C4-2B (cell line): ENCODE results near the gene FGF18.

Experiments
- H3K27ac ChIP-seq: fragments of 450-650 bp; 2 replicates; pipeline ENCODE4 v1.5.1; 2017
- CTCF ChIP-seq: fragments of 450-650 bp; conservative IDR thresholded peaks from 2 replicates; pipeline ENCODE4 v1.5.1; 2017; ENCODE audit warnings: mild to moderate bottlenecking
- ZFX ChIP-seq: fragments of 450-650 bp; IDR thresholded peaks from 2 replicates; pipeline ENCODE4 v1.6.1; 2017

The FGF18 gene

GRCh38 chr5:171476701-171477100, 57.3 kb downstream of the FGF18 start:
- no peak overlapping the region for H3K27ac ChIP-seq

GRCh38 chr5:171477101-171477500, 57.7 kb downstream of the FGF18 start:
- TF ChIP-seq CTCF, result no peak
- no peak for TF ChIP-seq ZFX
- H3K27ac ChIP-seq, result no peak overlapping the region

More at GRCh38 chr5:171476701-171477100, 57.3 kb downstream of the FGF18 start:
- TF ChIP-seq CTCF, result no peak
- TF ChIP-seq ZFX, result no peak

GRCh38 chr5:171477666-171478065, 58.2 kb downstream of the FGF18 start:
- TF ChIP-seq CTCF (no peak), ZFX (no peak)
- H3K27ac ChIP-seq, result no peak overlapping the region

- no peak overlapping the region for H3K27ac ChIP-seq
- TF ChIP-seq ZFX (no peak), CTCF (no peak)
Observed at GRCh38 chr5:171478946-171479775, 59.7 kb downstream of the FGF18 start.

GRCh38 chr5:171479776-171480125, 60.3 kb downstream of the FGF18 start:
- no peak for TF ChIP-seq ZFX
- TF ChIP-seq CTCF, result no peak
- no peak overlapping the region for H3K27ac ChIP-seq

GRCh38 chr5:171480239-171480638, 60.8 kb downstream of the FGF18 start:
- H3K27ac ChIP-seq, result no peak overlapping the region
- no peak for TF ChIP-seq CTCF
- no peak for TF ChIP-seq ZFX

GRCh38 chr5:171481571-171482433, 62.4 kb downstream of the FGF18 start:
- TF ChIP-seq ZFX (no peak), CTCF (no peak)
- no peak overlapping the region for H3K27ac ChIP-seq
